ENCODE measurements around the gene CARD19.
A peak's percentile ranks its signal among the peaks of the same experiment; 100 is the strongest.

The CARD19 gene

DNA sequence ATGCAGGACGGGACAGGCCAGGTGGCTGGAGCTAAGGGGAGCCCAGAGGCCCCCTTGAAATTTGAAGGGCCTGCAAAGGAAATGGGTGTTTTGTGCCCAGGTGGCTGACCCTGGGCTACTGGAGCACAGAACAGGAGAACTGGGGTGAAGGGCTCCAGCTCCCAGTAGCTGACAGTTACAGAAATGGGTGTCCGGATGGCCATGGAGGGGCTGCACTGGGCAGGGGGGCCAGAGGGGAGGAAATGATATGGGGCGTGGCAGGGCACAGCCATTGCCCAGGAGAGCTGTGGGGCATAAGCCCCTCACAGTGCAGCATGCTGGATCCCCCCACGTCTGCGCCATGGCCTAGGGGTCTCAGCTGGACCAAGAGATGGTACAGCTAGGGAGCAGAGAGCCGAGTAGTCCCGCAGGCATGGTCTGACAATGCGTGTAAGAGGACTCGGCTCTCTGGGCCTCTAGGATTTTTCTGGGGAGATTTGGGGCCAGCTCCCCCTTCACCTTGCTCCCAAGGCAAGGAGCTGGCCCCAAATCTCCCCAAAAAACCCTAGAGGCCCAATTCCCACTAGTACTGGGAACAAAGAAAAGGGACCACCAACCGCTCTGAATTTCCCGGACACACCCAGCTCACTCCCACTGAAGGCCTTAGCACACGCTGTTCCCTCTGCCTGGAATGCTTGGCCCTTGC, 7.9 kb upstream of the CARD19 start:
- DNase-seq (ENCODE audit: insufficient read length, low spot score): no peak
- TF ChIP-seq POLR2A (IDR thresholded peaks at IDR 0.05; ENCODE audit: low read depth, low read length): no peak
- no peak for FAIRE-seq

DNA sequence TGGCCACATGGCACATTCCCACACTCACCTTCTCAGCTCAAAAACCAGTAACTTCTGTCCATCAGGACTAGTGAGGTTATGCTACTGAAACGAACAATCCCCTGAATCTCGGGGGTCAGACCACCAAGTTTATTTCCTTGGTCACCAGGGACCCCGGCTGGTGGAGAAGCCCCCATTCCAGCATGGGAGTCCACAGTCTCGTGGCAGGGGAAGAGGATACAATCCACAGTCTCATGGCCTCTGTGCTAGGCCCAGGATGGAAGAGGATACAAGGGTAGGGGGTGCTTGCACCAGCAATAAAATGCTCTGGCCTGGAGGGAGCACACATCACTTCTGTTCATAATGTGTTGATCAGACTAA, 7.4 kb upstream of the CARD19 start:
- FAIRE-seq (no peak), DNase-seq (ENCODE audit: insufficient read length, low spot score) (no peak)
- TF ChIP-seq POLR2A (IDR thresholded peaks at IDR 0.05; ENCODE audit: low read depth, low read length): no peak

DNA sequence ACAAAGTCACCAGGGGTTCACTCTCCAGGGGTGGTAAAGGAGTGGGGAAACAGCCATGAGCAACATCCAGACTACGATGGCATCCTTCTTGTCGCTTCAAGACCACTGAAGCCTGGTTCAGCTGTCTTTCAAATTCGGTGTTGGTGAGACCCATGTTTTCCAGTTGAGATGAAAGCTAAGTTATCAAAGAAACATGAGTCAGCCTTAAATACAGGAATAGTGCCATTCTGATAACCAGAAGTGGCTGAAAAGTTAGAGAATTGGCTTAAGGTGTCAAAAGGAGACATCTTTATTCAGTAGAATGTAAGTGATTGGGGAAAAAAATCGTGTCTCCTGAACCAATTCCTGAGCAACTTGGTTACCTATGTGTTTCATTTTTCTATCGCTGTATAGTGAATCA, 7.0 kb upstream of the CARD19 start:
- FAIRE-seq: no peak
- TF ChIP-seq POLR2A (IDR thresholded peaks at IDR 0.05; ENCODE audit: low read depth, low read length): no peak
- DNase-seq (ENCODE audit: insufficient read length, low spot score): no peak

DNA sequence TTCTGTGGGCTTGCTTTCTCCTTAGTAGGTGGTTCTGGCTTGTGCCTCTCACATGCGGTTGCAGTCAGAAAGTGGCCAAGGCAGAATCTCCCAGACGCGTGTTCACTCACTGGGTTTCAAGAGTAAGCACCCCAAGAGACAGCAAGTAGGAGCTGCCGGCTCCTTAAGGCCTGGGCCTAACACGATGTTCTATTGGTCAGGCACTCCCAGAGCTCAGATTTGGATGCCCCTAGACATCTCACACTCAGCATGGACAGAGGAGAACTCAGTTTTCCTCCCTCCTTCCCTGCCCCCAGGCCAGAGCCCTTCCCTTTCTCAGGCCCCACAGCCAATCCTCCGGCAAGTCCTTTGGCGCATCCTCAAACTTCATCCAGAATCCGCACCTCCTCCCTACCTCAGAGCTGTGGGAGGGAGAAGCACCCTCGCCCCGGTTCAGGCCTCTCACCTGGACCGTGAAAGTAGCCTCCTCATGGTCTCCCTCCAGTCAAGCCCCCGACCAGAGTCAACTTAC, 6.5 kb upstream of the CARD19 start:
- FAIRE-seq: no peak
- DNase-seq (ENCODE audit: insufficient read length, low spot score): no peak
- TF ChIP-seq POLR2A (IDR thresholded peaks at IDR 0.05; ENCODE audit: low read depth, low read length): no peak

DNA sequence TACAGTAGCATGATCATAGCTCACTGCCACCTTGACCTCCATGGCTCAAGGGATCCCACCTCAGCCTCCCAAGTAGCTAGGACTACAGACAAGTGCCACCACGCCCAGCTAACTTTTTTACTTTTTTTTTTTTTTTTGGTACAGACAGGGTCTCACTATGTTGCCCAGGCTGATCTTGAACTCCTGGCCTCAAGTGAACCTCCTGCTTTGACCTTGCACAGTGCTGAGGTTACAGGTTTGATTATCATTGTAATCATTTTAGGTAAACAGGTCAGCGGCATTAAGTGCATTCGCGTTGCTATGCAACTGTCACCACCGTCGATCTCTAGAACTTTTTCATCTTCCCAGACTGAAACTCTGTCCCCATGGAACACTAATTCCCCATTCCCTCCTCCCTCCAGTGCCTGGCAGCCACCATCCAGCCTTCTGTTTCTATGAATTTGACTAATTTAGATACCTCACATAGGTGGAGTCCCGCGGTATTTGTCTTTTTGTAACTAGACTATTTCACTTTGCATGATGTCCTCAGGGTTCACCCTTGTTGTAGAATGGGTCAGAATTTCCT, 5.8 kb upstream of the CARD19 start:
- DNase-seq (ENCODE audit: insufficient read length, low spot score) (no peak), FAIRE-seq (no peak)
- TF ChIP-seq POLR2A (IDR thresholded peaks at IDR 0.05; ENCODE audit: low read depth, low read length): no peak

DNA sequence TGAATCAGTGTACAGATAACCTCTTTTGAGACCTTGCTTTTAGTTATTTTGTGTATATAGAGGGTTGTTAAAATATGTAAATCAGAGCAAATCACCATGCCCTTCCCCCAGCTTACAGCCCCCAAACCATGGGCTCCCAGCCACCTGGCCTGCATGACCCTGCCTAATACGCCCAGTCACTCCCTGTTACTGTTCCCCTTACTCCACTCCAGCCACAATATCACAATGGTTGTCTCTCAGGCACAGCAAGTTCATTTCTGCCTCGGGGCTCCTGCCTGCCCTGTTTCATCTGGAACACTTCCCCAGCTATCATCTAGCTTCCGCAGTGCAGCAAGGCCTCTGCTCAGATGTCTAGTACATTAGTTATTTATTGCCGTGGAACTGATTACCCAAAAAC, 5.0 kb upstream of the CARD19 start:
- FAIRE-seq (no peak), DNase-seq (ENCODE audit: insufficient read length, low spot score) (no peak)
- no peak for TF ChIP-seq POLR2A (IDR thresholded peaks at IDR 0.05; ENCODE audit: low read depth, low read length)

DNA sequence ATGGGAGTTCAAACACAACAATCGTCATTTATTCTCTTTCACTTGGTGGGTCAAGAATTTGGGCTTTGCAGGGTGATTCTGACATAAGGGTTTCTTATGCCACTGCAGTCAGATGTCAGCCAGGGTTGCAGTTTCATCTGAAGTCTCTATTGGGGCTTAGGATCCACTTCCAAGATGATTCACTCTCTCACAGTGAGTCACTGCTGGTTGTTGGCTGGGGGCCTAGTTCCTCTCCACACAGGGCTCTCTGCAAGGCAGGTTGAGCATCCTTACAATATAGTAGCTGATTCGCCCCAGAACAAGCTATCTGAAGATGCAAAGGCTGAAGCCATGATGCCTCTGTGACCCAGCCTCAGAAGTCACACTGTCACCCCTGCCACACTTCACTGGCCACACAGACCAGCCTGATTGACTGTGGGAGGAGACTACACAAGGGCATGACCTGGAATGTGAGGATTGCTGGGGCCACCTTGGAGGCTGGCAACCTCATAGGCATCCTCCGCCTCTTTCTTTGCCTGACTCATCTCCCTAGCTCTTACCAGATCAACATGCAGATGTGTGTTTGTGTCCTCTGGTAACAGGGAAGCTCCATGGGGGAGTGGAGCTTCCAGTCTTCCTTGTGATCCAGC, 4.5 kb upstream of the CARD19 start:
- no peak for FAIRE-seq
- no peak for DNase-seq (ENCODE audit: insufficient read length, low spot score)
- no peak for TF ChIP-seq POLR2A (IDR thresholded peaks at IDR 0.05; ENCODE audit: low read depth, low read length)

DNA sequence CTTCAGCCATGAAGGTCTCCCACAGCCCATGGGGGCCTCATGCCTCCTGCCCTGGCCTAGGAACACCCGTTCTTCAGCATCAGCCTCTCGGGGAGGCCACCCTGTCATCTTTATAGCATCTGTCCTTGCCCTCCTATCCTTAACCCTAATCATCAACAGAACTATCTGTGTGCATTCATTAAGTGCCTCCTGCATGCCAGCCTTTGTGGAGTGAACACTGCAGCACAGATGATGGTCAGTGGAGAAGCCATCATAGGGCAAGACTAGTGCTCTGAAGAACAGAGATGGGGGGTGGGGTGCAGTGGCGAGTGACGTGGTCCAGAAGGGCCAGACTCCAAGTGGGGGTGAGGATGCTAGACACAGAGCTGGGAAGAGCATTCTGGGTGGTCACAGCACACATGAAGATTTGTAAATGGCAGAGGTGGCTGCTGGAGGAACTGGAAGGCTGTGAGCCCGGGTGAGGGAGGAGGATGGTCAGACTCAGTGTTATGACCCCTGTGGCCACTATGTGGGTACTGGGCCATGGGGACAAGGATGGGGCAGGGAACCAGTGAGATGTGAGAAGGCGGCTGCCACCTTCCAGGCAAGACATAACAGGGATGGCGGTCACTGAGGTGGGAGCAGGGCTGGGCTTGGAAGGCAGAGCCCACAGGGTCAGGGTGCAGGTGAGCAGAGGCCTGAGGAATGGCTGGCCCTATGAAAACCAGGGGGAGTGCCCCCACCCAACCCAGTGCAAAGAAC, 3.6 kb upstream of the CARD19 start:
- DNase-seq (ENCODE audit: insufficient read length, low spot score) (no peak), FAIRE-seq (no peak)
- no peak for TF ChIP-seq POLR2A (IDR thresholded peaks at IDR 0.05; ENCODE audit: low read depth, low read length)

DNA sequence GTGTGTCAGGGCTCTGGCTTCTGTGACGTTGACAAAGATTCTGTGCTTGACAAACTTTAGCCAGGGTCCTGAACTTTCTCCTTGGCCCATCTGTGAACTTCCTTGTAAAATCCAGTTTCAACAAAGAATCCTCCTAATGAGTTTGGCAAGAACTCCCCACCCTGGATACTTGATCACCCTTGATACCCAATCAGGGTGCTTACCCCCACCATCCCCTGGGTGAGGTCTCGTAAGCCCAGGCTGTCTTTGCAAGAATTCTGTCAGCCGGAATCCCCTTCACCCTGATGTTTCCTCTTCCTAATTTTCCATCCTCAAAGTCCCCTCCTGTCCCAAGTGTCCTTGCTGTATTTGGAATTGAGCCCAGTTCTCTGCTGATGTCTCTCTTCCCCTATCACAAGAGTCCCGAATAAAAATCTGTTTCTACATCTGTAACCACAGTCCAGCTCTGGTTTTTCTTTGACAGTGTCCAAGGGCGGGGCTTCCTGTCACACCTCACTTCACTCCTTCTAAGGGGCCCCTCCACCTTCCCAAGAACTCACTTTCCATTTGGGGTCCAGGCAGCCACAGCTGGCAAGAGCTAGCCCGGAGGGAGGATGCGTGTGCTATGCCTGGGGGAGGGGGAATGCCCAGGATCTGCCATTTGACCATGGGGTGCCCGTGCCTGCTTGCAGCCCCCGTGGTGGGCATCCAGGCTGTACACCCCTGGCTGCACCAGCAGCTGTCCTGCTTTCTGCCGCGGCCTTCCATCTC, 2.7 kb upstream of the CARD19 start:
- TF ChIP-seq POLR2A (IDR thresholded peaks at IDR 0.05; ENCODE audit: low read depth, low read length): no peak
- DNase-seq (ENCODE audit: insufficient read length, low spot score): no peak
- FAIRE-seq: no peak

DNA sequence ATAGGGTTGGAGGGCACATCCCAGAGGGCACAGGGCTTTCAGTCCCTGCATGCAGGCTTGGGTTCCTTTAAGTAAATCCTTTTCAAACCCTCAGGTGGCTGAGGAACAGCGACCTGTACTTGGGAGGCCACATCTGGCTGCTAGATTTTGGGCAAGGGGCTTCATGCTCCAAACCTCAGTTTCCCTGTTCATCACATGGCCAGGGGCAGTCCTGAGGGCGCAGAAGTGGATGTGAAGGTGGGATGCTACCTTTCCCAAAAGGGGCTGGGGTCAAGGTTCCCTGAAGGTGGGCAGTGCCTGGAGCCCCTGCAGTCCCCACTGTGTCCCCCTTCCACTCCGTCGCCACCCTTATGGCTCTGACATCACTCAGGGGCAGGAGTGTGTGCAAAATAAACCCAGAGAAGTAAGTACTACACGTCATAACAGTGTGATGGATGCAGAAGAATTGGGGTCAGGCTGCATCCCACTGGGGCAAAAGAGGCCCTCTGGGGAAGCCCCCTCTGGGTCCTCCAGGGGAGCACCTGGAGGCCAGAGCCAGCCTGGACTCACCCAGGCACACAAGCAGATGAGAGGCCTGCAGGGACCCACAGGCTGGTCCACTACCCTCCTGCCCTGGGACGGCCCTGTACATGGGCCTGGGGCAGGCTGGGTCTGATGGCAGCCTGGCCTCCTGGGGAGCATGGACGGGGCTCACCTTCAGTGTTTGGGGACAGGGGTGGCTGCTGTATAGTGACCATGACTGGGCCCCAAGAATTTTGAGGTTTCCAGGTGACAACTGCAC, 1.9 kb upstream of the CARD19 start:
- no peak for TF ChIP-seq POLR2A (IDR thresholded peaks at IDR 0.05; ENCODE audit: low read depth, low read length)
- FAIRE-seq (no peak), DNase-seq (ENCODE audit: insufficient read length, low spot score) (no peak)

DNA sequence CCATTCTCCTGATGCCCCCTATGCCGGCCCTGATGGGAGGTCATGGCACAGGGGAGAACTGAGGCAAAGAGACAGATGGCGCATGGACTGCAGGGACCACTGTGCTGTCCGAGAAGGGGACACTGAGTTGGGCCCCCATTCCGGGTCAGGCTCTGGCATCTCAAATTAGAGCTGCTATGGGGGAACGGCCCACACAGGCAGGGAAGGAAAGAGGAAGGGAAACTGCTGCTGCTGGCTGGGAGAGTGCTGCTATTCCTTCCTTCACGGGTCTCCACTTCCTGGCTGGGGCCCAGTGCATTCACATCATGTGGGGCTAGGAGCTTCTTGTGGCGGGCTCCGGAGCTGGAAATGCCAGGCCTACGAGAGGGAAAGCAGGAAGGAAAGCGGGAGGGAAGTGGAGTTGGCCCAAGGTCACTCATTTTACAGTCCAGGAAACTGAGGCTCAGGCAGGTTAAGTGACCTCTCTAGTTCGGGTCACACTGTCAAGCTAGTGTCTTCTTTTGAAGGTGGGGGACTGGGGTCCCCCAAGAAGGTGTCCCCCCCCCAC, 1.3 kb upstream of the CARD19 start:
- no peak for TF ChIP-seq POLR2A (IDR thresholded peaks at IDR 0.05; ENCODE audit: low read depth, low read length)
- no peak for DNase-seq (ENCODE audit: insufficient read length, low spot score)
- no peak for FAIRE-seq

DNA sequence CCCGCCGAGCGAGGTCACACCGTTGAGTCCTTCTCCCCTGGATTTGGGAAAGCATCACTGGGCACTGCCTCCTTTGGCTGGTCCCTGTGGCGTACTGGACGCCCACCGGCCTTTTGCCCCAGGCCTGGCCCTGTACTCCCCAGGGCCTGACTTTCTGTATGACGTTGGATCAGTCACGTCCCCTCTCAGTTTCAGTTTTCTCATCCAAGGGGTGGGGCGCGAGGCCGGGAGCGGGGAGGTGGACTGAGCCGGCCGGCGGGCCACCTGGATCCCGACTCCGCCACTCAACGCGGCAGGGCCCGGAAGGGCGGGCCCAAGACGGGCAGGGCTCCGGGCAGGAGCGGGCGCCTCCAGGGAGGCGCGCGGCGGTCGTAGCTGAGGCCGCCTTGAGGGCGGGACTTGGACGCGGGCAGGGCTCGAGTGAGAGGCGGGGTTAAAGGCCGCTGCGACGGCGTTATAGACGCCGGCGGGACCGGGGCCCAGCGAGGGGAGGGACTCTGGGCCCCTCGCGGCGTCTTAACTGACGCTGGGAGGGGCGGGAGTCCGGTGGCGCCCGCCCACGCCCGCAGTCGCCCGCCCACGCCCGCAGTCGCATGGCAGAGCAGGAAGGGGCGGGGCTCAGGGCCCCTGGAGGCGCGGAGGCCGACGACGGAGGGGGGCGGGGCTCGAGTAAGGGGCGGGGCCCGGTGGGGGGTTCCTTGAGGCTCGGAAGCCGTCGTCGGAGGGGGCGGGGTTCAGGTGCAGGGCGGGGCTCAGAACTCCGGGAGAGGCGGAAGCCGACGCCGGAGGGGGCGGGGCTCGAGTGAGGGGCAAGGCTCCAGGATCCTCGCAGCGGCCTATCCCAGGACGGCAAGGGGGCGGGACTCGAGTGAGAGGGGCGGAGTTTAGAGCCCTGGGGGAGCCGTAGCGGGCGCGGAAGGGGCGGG, 549 bp upstream of the CARD19 start:
- FAIRE-seq (no peak), DNase-seq (ENCODE audit: insufficient read length, low spot score) (peak; percentile 93)
- peak; percentile 43; the same call in 1 of the 2 replicates for TF ChIP-seq POLR2A (IDR thresholded peaks at IDR 0.05; ENCODE audit: low read depth, low read length)

Data from H54 (cell line).